HG03565 (cell line): ENCODE data around the gene PRR19.

Experiments
- ATAC-seq: cut with Tn5 transposase; IDR thresholded peaks from one replicate; pipeline ENCODE4 v1.9.1; 2021; ENCODE audit warnings: mild to moderate bottlenecking, moderate library complexity; ENCODE audit not compliant: unreplicated experiment

The PRR19 gene

DNA sequence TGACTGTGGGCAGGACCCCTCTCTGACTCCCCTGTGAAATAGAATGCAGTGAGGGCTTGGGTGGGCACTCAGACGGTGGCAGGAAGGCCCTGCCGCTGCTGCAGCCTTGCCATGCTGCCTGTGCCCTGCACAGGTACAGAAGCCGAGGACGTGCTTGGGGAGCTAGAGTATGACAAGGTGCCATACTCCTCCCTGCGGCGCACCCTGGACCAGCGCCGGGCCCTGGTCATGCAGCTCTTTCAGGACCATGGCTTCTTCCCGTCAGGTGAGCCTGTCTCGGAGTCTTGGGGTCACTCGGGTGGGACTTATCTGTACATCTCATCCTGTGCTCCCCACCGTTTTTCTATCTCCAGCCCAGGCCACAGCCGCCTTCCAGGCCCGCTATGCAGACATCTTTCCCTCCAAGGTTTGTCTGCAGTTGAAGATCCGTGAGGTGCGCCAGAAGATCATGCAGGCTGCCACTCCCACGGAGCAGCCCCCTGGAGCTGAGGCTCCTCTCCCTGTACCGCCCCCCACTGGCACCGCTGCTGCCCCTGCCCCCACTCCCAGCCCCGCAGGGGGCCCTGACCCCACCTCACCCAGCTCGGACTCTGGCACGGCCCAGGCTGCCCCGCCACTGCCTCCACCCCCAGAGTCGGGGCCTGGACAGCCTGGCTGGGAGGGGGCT is 7.3 kb upstream of the PRR19 start:
- ATAC-seq, result no peak

DNA sequence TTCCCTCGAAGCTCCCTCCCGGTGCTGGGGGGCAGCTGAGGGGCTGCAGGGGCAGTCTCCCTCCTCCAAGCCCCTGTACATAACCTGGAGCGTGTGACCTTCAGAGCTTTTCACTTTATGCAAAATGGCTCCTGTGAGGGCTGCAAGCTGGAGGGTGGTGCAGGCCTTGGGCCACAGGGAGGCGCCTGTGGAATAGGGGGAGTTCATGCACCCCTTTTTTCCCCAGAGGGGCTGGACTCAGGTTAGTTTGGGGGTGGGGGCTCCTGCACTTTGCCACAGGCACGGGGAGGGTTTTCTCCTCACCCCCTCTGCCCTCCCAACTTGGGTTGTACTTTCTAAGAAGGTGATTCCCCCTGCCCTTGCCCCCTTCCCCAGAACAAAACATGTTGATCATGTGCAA is 6.6 kb upstream of the PRR19 start:
- ATAC-seq, result no peak

DNA sequence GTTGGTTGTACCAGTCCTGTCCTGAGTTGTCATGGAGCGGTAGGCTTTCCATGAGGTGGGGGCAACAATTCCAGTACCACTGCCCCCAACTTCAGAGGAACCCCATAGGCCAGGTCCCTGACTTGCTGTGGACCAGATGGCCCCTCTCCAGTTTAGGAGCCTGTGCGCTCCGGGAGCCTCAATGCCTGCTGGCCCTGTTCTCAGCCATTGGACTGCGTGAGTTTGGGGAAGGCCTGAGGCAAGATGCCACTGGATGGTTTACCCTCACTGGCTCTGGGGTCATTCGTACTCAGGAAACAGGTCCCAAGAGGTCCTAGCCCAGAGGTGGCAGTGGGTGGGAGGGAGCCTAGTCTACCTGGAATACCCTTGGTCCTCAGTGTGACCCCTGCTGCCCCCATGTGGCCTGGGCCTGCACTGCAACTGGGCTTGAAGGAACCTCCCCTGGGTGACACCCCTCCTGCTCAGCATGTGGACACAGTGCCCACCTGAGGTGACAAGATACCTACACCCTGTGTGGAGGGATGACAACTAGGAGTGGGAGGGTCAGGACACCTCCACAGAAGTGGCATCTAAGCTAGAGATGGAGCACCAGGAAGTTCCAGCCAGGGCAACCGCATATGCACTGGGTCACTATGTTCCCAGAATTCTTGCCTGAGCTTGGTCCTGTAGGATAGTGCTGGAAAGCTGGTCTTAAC is 6.0 kb upstream of the PRR19 start:
- no peak for ATAC-seq

DNA sequence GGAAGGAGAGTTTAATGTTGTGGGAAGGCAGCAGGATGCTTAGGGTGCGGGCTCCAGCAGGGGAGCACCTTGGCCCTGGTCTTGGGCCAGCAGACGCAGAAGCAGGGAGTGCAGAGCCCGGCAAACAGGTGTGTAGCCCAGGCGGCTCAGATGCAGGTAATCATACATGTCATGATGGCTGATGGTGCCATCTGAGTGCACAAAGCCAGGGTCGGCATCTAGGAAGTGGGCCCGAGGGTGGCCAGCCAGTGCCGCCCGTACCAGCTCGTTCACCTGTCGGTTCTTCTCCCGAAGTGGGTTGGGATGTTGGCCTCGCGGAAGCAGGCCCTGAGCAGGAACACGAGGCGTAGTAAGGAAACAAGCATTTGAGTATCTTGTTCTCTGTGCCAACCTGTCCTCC is 4.9 kb upstream of the PRR19 start:
- no peak for ATAC-seq

GRCh38 chr19:42303101-42303464 is 1.2 kb downstream of the PRR19 start:
- no peak for ATAC-seq

DNA sequence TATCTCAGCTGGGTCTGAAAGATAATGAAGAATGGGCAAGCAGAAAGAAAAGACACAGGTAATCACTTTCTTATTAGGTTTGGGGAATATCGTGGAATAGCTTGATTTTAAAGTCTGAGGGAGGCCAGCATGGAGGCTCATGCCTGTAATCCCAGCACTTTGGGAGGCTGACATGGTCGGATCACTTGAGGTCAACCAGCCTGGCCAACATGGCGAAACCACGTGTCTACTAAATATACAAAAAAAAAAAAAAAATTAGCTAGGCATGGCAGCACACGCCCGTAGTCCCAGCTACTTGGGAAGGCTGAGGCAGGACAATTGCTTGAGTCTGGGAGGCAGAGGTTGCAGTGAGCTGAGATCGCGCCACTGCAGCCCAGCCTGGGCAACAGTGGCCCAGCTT is 1.9 kb downstream of the PRR19 start:
- no peak for ATAC-seq

DNA sequence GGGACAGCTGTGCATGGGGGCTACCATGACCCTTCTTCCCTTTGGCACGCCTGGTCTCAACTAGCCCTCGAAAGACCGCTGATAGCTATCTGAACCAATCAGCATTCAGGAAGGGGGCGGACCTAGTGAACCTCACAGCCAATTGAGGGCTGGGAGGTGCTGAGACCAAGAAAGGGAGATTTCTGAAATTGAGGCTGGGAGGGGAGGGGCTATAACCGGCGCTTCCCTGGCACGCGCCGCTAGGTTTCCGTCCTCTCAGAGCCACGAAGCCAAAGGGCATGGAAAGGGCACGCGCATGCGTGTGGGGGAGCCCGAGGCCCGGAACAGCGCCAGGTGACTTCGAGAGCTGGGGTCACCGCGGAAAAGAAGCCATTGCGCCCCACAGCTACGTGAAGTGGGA is 4.7 kb downstream of the PRR19 start:
- no peak for ATAC-seq

- ATAC-seq, result no peak
These were observed 7.8 kb downstream of the PRR19 start for GRCh38 chr19:42309686-42310085.

- ATAC-seq, result no peak
These were observed 9.7 kb downstream of the PRR19 start for GRCh38 chr19:42311657-42312056.

GRCh38 chr19:42312370-42312769 is 10.4 kb downstream of the PRR19 start:
- ATAC-seq, result no peak

GRCh38 chr19:42313096-42313839 is 11.3 kb downstream of the PRR19 start, which contains the start of gene TMEM145:
TMEM145 (plus strand) TSS chr19:42313309; CDS start chr19:42313377, 68 bp downstream.
- ATAC-seq, result no peak

GRCh38 chr19:42313840-42314755 is 12.2 kb downstream of the PRR19 start:
- ATAC-seq, result no peak

GRCh38 chr19:42315024-42315423 is 13.1 kb downstream of the PRR19 start:
- no peak for ATAC-seq

DNA sequence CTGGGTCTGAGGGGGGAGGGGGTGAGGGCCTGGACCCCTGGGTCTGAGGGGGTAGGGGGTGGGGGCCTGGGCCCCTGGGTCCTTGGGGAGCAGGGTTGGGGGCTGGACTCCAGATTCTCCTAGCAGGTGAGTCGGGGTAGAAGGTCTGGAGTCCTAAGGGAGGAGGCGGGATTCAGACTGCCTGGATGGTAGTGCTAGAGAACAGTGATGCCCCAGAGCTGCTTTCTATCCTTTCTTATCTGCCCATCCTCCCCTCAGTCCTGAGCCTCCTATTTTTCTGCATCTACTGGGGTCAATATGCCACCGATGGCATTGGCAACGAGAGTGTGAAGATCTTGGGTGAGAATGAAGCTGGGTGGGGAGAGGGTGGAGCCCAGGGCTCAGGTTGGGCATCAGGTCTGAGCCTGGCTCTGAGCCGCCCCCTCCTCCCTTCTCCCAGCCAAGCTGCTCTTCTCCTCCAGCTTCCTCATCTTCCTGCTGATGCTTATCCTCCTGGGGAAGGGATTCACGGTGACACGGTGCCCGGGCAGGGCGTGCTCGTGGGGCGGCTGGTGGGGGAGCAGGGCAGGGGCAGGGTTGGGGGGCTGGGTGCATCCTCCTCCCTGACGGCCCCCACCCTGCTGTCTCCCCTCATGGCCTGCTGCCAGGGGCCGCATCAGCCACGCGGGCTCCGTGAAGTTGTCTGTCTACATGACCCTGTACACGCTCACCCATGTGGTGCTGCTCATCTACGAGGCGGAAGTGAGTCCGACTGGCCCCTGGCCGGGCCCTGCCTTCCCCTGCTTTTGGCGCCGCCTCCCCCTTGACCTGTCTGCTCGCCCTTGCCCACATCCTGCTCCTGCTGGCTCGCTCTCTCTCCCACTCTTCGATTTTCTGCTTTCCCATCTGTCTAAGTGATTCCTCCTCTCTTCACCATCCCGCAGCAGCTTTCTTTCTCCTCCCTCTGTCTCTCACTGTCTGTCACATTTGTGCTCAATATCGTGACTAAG is 14.6 kb downstream of the PRR19 start:
- ATAC-seq, result no peak

DNA sequence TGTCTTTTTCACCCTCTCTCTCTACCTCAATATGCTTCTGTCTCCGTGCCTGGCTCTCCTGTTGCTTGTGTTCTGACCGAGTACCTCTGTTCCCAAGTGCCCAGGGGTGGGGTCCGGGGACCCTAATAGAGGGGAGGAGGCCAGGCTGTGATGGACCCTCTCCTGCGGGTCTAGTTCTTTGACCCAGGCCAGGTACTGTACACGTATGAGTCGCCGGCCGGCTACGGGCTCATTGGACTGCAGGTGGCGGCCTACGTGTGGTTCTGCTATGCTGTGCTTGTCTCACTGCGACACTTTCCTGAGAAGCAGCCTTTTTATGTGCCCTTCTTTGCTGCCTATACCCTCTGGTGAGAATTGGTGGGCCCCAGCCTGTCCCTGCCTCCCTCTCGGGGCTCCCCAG is 15.6 kb downstream of the PRR19 start:
- no peak for ATAC-seq

DNA sequence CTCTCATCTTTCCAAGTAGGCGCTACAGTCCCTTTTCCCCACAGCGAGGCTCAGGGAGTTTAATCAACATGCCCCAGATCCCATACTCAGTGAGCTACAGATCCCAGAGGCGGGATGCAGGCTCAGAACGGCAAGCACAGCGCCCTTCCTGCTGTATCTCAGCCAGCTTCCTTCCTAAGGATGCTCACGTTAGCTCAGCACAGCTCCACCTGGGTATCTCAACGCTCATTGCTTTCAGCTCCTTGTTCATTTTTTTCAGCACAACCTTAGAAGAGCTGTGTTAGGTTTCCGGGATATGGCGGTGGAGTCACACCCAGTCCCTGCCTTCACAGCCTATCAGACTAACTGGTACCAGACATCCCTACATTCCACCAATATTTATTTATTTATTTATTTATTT is 20.4 kb downstream of the PRR19 start:
- no peak for ATAC-seq

GRCh38 chr19:42323473-42323851 is 21.5 kb downstream of the PRR19 start:
- no peak for ATAC-seq

- no peak for ATAC-seq
These were observed 22.1 kb downstream of the PRR19 start for GRCh38 chr19:42323852-42324654.
